Adipocyte (in vitro differentiated cells): Measurements from ENCODE around the gene AEBP2.

Source experiments
- DNase-seq: peaks from one replicate; pipeline ENCODE4 v3.0.0-alpha.2; 2015; ENCODE audit warnings: low read depth
- H3K27me3 ChIP-seq: replicated peaks from 2 replicates; pipeline ENCODE4 v1.7.0; 2013; ENCODE audit warnings: mild to moderate bottlenecking, low read length, moderate library complexity; ENCODE audit not compliant: control insufficient read depth, insufficient read depth
- H3K36me3 ChIP-seq: 2 replicates; pipeline ENCODE4 v1.7.0; 2013; ENCODE audit warnings: low read length, mild to moderate bottlenecking, moderate library complexity; ENCODE audit not compliant: control insufficient read depth, insufficient read depth, severe bottlenecking
- H3K4me1 ChIP-seq: 2 replicates; pipeline ENCODE4 v1.7.0; 2013; ENCODE audit warnings: mild to moderate bottlenecking, low read length, moderate library complexity; ENCODE audit not compliant: control insufficient read depth, insufficient read depth
- H3K4me3 ChIP-seq: 2 replicates; pipeline ENCODE4 v1.7.0; 2013; ENCODE audit warnings: mild to moderate bottlenecking, low read length, moderate library complexity
- H3K9ac ChIP-seq: 2 replicates; pipeline ENCODE4 v1.7.0; 2013; ENCODE audit warnings: mild to moderate bottlenecking, low read length, moderate library complexity
- H3K9me3 ChIP-seq: 2 replicates; pipeline ENCODE4 v1.7.0; 2013; ENCODE audit warnings: mild to moderate bottlenecking, low read length, moderate library complexity; ENCODE audit not compliant: control insufficient read depth

The AEBP2 gene

GRCh38 chr12:19440019-19440858 is 947 bp downstream of the AEBP2 start:
- H3K4me1 ChIP-seq, result peaks cover 15% of the 10 kb centered on the region
- peak; percentile 84 for DNase-seq
- H3K9me3 ChIP-seq, result no peaks in the 10 kb centered on the region
- H3K4me3 ChIP-seq, result peak overlapping the region; percentile 98
- H3K36me3 ChIP-seq, result peaks cover 3% of the 10 kb centered on the region
- no peaks in the 10 kb centered on the region for H3K27me3 ChIP-seq
- peak overlapping the region; percentile 96 for H3K9ac ChIP-seq

DNA sequence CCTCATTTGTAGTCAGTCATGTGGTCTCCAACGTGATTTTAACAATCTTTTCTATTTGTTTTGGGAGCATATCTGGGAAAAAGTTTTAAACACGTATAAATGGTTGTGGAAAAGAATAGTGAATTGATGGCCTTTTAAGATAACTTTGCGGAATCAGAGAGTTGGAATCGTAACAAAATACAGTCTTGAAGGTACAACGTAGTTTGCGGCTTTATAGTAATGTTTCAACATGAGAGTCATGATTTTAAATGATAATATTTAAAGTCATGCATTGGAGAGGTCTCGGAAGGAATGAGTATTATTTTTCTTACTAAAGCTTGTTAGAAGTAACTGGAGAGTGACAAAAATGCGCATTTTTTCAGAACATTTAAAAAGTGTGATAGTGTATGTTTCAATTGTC is 1.6 kb downstream of the AEBP2 start:
- H3K27me3 ChIP-seq, result no peaks in the 10 kb centered on the region
- H3K9me3 ChIP-seq, result no peaks in the 10 kb centered on the region
- H3K9ac ChIP-seq, result peak overlapping the region; percentile 96
- DNase-seq, result peak; percentile 34
- peaks cover 3% of the 10 kb centered on the region for H3K36me3 ChIP-seq
- peaks cover 15% of the 10 kb centered on the region for H3K4me1 ChIP-seq
- peak overlapping the region; percentile 98 for H3K4me3 ChIP-seq

GRCh38 chr12:19443585-19443984 is 4.3 kb downstream of the AEBP2 start:
- H3K27me3 ChIP-seq, result no peaks in the 10 kb centered on the region
- DNase-seq, result no peak
- H3K4me3 ChIP-seq, result no peak overlapping the region
- H3K36me3 ChIP-seq, result peaks cover 3% of the 10 kb centered on the region
- peaks cover 18% of the 10 kb centered on the region for H3K4me1 ChIP-seq
- no peaks in the 10 kb centered on the region for H3K9me3 ChIP-seq
- H3K9ac ChIP-seq, result no peak overlapping the region

DNA sequence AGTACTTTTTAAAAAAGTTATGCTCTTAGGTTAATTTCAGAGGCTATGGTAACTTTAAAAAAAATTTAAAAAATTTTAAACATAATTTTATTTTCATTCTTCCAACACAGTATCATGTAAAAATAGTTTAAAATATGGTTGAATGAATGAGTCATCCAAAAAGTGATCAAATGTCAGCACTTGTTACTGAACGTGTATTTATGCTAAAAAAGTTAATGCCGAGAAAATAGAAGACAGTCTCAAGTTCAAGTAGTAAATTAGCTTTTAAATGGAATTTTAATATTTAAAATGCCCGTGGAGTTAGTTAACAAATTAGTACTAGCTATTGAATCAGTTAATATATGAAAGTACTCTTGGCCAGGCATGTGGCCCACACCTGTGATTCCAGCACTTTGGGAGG is 4.8 kb downstream of the AEBP2 start:
- Histone ChIP-seq H3K4me3 (no peak overlapping the region), H3K4me1 (peaks cover 20% of the 10 kb centered on the region), H3K36me3 (peaks cover 3% of the 10 kb centered on the region), H3K27me3 (no peaks in the 10 kb centered on the region), H3K9ac (no peak overlapping the region), H3K9me3 (no peaks in the 10 kb centered on the region)
- DNase-seq, result peak; percentile 14

- H3K27me3 ChIP-seq, result no peaks in the 10 kb centered on the region
- H3K9me3 ChIP-seq, result no peaks in the 10 kb centered on the region
- peaks cover 23% of the 10 kb centered on the region for H3K4me1 ChIP-seq
- H3K9ac ChIP-seq, result no peak overlapping the region
- DNase-seq, result no peak
- peaks cover 3% of the 10 kb centered on the region for H3K36me3 ChIP-seq
- H3K4me3 ChIP-seq, result no peak overlapping the region
These were observed 8.1 kb downstream of the AEBP2 start for GRCh38 chr12:19447386-19447785.

DNA sequence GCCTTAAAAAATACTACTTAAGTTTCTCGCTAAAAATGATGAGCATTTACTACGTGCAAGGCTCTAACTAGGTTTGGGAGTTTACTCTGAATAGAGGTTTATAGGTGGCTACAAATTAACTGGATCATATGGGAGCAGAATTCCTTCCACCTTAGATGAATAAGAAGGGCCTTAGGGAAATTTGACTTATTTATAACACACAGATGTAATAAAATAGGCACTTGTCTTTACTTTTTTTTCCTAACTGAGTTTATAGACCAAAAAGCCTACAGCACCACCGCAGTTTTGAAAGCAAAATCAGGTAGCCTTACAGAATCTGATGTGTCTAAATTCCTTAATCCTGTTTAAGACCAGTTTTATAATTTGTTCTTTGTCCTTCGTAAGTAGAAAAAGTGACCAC is 10.5 kb downstream of the AEBP2 start:
- Histone ChIP-seq H3K9me3 (no peaks in the 10 kb centered on the region), H3K4me3 (no peak overlapping the region), H3K4me1 (peaks cover 16% of the 10 kb centered on the region)

GRCh38 chr12:19450362-19450761 is 11.1 kb downstream of the AEBP2 start:
- Histone ChIP-seq H3K9me3 (no peaks in the 10 kb centered on the region), H3K27me3 (no peaks in the 10 kb centered on the region)
- no peak for DNase-seq

More for the DNA sequence above, 10.5 kb downstream of the AEBP2 start:
- Histone ChIP-seq H3K27me3 (no peaks in the 10 kb centered on the region), H3K36me3 (no peaks in the 10 kb centered on the region), H3K9ac (no peak overlapping the region)
- no peak for DNase-seq

DNA sequence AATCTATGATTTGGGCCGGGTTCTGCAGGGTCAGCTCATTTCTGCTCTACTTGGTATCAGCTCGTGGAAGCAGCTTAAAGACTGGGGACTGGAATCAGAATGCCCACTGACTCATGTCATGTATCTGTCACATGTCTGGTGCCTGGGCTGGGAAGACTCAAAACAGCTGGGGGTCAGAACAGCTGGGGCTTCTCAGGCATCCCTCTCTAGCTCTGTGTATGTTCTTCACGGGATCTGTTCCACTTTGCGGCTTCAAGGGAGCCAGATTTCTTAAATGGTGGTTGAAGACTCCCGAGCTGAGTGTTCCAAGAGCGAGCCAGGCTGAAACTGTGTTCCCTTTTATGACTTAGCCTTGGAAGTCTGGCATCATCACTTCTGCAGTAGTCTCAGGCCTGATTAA is 11.9 kb downstream of the AEBP2 start:
- Histone ChIP-seq H3K27me3 (no peaks in the 10 kb centered on the region), H3K4me3 (no peak overlapping the region), H3K9ac (no peak overlapping the region), H3K36me3 (peaks cover 1% of the 10 kb centered on the region), H3K4me1 (peaks cover 16% of the 10 kb centered on the region), H3K9me3 (no peaks in the 10 kb centered on the region)
- no peak for DNase-seq

More at GRCh38 chr12:19450362-19450761, 11.1 kb downstream of the AEBP2 start:
- Histone ChIP-seq H3K36me3 (no peaks in the 10 kb centered on the region), H3K9ac (no peak overlapping the region), H3K4me3 (no peak overlapping the region), H3K4me1 (peaks cover 16% of the 10 kb centered on the region)

GRCh38 chr12:19453961-19454360 is 14.7 kb downstream of the AEBP2 start:
- Histone ChIP-seq H3K4me1 (peaks cover 15% of the 10 kb centered on the region), H3K27me3 (no peaks in the 10 kb centered on the region), H3K4me3 (no peak overlapping the region), H3K9me3 (no peaks in the 10 kb centered on the region), H3K36me3 (peaks cover 5% of the 10 kb centered on the region), H3K9ac (no peak overlapping the region)
- DNase-seq, result no peak

DNA sequence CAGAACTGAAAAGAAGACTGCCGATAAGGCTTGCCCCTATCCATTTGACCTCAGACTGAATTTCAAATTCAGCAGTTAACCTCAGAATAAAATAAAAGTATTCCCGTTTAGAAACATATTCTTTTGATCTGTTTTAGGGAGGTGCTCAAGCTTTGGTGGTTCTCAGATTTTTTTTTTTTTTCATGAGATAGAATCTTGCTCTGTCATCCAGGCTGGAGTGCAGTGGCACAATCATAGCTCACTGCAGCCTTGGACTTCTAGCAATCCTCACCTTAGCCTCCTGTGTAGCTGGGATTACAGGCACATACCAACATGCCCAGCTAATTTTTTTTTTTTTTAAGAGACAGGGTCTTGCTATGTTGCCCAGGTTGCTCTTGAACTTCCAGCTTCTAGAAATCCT is 15.5 kb downstream of the AEBP2 start:
- no peak for DNase-seq
- H3K4me3 ChIP-seq, result no peak overlapping the region
- peaks cover 6% of the 10 kb centered on the region for H3K4me1 ChIP-seq
- no peaks in the 10 kb centered on the region for H3K27me3 ChIP-seq
- H3K9ac ChIP-seq, result no peak overlapping the region
- H3K9me3 ChIP-seq, result no peaks in the 10 kb centered on the region
- peaks cover 5% of the 10 kb centered on the region for H3K36me3 ChIP-seq

DNA sequence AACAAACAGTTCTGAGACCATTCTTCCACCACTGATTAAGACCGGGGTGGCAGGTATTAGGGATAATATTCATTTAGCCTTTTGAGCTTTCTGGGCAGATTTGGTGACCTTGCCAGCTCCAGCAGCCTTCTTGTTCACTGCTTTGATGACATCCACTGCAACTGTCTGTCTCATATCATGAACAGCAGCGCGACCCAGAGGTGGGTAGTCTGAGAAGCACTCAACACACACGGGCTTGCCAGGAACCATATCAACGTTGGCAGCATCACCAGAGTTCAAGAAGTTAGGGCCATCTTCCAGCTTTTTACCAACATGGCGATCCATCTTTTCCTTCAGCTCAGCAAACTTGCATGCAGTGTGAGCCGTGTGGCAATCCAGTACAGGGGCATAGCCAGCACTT is 16.9 kb downstream of the AEBP2 start:
- peaks cover 2% of the 10 kb centered on the region for H3K4me1 ChIP-seq
- H3K36me3 ChIP-seq, result peaks cover 5% of the 10 kb centered on the region
- H3K9me3 ChIP-seq, result no peaks in the 10 kb centered on the region
- H3K27me3 ChIP-seq, result no peaks in the 10 kb centered on the region
- H3K4me3 ChIP-seq, result no peak overlapping the region
- DNase-seq, result no peak
- no peak overlapping the region for H3K9ac ChIP-seq

GRCh38 chr12:19457561-19457960 is 18.3 kb downstream of the AEBP2 start:
- H3K36me3 ChIP-seq, result peaks cover 5% of the 10 kb centered on the region
- H3K9me3 ChIP-seq, result no peaks in the 10 kb centered on the region
- H3K4me3 ChIP-seq, result no peak overlapping the region
- DNase-seq, result no peak
- peaks cover 10% of the 10 kb centered on the region for H3K4me1 ChIP-seq
- no peaks in the 10 kb centered on the region for H3K27me3 ChIP-seq
- H3K9ac ChIP-seq, result no peak overlapping the region
